ENCODE data around the gene SLC22A7.

DNA sequence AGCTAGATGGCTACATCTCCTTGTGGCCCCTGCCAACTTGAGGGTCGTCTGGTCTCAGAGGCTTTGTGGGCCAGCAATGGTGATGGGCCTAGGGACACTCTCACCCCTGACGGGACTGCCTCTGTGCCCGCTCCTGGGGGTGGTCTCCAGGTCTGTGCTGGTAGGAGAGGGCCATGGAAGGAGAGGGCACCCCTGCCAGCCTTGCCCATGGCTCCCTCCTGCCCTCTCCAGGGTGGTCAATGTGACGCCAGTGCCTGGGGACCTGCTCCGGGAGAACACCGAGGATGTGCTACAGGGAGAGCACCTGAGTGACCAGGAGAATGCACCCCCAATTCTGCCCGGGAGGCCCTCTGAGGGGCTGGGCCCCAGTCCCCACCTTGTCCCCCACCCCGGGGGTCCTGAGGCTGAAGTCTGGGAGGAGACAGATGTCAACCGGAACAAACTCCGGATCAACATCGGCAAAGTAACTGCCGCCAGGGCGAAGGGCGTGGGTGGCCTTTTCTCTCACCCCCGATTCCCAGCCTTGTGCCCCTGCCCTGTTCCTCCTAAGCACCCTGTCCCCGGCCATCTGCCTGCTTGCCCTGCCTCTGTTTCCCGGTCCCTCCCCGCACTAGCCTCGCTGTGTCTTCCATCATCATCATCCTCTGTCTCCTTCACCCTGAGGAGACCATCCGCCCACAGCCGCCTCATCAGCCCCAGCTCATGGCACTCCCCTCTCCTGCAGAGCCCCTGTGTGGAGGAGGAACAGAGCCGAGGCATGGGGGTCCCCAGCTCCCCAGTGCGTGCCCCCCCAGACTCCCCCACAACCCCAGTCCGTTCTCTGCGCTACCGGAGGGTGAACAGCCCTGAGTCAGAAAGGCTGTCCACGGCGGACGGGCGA, 39.0 kb upstream of the SLC22A7 start:
- TF ChIP-seq, protein P1, sequence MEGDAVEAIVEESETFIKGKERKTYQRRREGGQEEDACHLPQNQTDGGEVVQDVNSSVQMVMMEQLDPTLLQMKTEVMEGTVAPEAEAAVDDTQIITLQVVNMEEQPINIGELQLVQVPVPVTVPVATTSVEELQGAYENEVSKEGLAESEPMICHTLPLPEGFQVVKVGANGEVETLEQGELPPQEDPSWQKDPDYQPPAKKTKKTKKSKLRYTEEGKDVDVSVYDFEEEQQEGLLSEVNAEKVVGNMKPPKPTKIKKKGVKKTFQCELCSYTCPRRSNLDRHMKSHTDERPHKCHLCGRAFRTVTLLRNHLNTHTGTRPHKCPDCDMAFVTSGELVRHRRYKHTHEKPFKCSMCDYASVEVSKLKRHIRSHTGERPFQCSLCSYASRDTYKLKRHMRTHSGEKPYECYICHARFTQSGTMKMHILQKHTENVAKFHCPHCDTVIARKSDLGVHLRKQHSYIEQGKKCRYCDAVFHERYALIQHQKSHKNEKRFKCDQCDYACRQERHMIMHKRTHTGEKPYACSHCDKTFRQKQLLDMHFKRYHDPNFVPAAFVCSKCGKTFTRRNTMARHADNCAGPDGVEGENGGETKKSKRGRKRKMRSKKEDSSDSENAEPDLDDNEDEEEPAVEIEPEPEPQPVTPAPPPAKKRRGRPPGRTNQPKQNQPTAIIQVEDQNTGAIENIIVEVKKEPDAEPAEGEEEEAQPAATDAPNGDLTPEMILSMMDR (IDR thresholded peaks at IDR 0.05; ENCODE audit: insufficient read depth, low read length, poor library complexity, severe bottlenecking) = no peak
- no peak for TF ChIP-seq EZH2phosphoT487 (conservative IDR thresholded peaks at IDR 0.05; ENCODE audit: low read length)
